ENCODE measurements around the gene MACROD2. TPM values are rescaled to one million over a fixed set of nuclear protein-coding genes. Genes with fewer than 3 reads are reported as not detected.
"Not testable (repeated sequence)": the region's sequence is repeated elsewhere in the genome, so short reads cannot be mapped to it uniquely, and the experiment has no call there.

MACROD2 gene
- total RNA-seq, 1 donor from 2014 or later = 3.8 TPM

DNA sequence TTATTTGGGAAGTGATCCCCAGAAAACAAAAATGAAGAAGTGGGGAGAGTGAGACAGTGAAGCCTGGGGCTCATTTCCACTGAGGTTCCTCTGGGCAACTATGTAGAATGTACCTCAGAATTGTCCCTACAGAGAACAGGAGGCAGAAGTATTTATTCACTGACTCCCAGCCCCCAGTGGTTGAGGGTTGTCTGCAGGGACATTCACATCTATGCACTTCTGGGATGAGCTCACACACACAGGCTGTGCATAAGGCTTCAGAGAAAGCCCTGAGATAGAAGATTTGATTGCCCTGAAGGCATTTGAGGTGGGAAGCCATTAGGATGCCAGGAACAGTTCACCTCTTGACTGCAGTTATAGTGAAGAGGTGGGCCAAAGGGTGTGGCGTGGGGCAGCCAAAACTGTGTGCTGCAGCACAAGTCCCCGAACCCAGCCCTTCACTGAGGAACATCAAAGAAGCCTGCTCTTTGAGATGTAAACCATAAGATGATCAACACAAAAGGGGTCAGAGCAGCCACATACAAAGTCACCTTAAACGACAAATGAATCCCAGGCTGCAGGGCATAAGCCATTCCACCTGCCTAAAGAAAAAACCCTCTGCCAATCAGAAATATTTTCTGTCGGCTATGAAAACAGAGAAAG lies 1195.9 kb downstream of the MACROD2 start:
- DNase-seq (ENCODE audit: low spot score) = no peak

DNA sequence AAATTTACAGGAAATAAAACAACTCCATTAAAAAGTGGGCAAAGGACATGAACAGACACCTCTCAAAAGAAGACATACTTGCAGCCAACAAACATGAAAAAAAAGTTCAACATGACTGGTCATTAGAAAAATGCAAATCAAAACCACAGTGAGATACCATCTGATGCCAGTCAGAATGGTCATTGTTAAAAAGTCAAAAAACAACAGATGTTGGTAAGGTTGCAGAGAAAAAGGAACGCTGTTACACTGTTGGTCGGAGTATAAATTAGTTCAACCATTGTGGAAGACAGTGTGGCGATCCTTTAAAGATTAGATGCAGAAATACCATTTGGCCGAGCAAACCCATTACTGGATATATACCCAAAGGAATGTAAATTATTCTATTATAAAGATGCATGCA lies 1200.1 kb downstream of the MACROD2 start:
- DNase-seq (ENCODE audit: low spot score) = no peak

DNA sequence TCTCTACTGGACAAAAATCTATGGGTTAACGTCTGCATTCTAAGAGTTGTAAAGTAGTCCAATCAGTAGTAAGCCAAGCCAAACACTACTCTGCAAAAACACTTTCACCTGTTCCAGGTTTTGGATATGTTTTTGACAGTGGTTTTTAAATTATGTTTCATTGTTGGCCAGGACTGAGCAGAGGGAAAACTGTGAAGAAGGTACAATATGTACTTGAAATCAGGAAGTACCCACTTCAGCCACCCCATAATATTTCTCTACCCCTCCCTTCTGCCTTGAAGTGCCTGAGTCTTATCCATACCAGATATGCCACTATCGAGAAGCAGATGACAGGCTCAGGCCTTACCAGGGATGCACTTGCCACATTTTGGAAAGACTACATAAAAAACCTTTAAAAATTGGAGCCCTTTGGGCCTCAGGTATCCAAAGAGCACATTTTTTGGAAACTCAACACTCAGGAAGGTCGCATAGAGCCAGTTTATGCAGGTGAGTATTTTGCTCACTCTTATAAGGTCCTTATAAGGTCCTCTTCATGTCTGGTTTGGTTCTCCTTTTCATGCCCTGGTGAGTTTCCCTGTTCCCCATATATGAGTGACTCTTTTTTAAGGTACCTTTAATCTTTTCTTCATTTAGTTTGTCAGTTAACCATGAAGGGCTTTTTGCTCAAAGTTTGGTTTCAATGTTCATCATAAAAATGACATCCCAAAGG lies 1201.4 kb downstream of the MACROD2 start:
- no peak for DNase-seq (ENCODE audit: low spot score)

DNA sequence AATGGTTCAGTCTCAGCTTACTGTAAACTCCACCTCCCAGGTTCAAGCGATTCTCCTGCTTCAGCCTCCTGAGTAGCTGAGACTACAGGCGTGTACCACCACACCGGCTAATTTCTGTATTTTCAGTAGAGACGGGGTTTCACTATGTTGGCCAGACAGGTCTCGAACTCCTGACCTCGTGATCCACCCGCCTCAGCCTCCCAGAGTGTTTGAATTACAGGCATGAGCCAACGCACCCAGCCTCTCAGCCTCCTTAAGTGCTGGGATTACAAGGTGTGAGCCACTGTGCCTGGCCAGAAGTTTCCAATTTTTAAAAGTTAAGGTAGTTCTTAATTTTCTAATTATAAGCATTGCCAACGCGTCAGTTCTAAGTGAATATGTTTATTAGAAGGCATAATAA lies 1202.7 kb downstream of the MACROD2 start:
- DNase-seq (ENCODE audit: low spot score) = not testable (repeated sequence)

DNA sequence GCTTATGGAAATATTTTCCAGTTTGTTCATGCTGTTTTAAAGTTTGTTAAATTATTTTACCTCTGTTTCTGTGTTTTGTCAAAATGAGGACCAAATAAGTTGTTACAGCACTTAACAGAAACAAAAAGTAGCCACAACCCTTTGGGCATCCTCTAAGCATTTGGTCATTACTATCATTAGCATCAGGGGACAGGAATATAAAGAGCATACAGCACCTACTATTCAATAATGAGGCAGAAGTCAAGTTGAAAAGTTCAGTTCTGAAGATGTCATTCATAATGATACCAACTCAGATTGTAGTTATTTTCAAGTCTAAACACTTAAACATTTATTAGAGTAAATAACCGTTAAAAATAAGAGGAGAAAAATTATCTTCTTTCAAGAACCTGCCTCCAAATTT lies 1204.4 kb downstream of the MACROD2 start:
- no peak for DNase-seq (ENCODE audit: low spot score)

DNA sequence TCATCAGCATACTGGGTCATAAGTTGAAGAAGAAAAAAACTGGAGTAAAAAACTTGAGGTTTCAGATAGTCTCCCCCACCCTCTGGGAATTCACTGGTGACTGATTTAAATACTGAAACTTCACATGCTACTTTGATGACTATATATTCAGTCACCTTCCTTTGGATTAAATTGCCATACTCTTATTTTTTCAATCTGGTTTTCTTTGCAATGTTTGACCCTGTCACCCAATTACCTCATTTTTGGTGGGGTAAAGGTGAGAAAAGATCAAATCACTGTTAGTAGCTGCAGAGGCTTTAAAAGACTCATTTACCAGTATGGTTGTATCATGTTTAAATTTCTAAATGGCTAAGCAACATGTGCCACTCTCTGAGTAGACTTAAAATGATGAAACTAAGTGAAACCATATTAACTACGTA lies 1204.8 kb downstream of the MACROD2 start:
- no peak for DNase-seq (ENCODE audit: low spot score)

DNA sequence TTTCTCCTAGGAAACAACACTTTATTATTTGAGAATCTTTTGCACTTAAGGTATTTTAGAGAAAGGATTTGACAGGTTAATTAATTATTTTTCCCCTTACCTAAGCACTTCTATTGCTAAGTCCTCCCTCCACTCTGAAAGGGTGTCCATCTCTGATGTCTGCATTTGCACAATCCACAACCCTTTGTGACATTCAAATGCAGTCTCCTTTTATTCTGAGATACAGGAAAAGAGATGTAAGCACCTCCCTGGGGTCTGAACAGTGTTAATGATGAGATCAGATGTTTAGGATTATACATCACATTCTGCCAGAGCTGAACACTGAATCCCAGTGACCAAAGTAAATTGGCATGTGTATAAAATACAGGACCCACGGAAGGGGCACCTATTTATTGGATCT lies 1206.3 kb downstream of the MACROD2 start:
- DNase-seq (ENCODE audit: low spot score) = no peak

DNA sequence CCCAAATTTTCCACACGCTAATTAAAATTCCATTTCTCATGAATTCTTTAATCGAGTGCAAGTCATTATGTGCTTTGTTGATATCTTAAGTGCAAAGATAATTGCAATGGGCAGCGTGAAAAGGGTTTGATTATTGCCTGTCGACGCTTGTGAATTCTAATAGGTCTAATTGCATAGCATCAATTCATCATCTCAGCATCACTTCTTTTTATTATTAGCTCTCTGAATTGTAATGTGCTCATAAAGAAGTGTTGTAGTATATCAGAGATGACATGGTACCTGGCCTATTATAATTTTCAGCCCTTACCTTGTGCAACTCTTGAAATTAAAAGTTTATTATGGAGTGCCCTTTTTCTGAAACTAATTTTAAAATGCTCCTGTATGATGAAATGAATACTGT lies 1208.9 kb downstream of the MACROD2 start:
- DNase-seq (ENCODE audit: low spot score) = no peak

DNA sequence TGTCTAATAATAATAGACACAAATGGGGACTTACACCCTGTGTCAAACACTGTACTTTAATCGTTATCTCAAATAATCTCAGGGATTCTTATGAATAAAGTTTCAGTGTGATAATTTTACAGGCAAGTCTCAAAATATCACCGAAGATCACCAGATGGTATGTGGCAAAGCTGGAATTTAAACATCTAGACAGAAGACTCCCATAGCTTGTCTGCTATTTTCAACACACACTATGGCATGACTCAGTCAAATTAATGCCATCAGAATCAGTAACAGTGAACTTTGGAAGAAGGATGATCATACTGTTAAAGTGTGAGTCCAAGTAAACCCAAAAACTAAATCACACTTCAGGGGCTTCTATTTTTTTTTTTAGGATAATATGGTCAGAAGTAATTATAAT lies 1209.7 kb downstream of the MACROD2 start:
- DNase-seq (ENCODE audit: low spot score) = no peak

DNA sequence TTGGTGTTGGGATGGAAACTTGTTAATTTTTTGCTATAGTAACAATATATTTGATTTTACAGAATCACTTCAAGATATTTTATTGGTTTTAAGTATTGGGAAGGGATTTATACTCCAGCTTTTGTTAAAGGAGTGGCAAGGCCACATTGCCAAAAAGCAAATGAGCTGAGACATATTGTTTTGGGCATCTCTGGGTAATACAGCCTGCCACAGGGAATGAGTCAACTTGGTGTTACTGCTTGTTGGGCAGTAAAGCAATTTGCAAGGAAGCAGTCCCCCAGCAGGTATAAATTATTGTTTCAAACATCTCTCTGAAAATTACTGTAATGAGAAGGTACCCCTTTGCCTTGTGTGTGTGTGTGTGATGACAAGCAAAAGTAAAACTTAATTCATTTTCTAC lies 1210.4 kb downstream of the MACROD2 start:
- no peak for DNase-seq (ENCODE audit: low spot score)

DNA sequence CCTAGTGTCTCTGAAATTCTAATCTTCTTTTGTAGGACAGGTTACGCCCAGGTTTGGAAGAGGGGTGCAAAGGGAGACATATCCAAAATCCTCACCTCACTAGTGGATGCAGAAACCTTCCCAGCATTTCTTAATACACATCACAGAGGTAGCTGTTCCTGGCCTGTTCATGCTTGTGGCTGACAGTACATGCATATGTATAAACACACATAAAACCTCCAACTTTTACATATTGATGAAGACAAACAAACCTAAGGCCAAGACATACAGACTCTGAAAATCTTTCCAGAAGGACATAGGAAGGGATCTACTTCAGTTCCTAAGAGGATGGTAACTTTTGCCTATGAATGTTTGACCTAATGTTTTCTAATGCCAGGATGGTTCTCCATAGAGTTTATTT lies 1214.2 kb downstream of the MACROD2 start:
- DNase-seq (ENCODE audit: low spot score) = no peak

DNA sequence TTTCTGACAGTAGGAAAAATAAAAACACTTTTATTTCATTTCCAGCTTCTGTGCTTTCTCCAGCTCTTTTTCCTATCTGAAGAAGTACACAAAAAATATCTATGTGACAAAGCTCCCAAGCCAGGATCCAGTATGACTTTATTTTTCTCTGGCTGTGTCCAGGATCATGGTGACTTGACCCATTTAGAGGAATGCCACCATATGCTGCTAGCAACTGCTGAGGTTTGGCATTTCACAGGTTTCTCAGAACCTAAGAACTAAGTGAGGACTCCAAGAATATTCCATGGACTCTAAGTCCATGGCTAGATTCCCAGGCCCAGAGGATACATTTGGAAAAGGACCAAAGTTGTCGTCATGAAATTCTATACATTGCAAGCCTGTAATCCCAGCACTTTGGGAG lies 1218.7 kb downstream of the MACROD2 start:
- DNase-seq (ENCODE audit: low spot score) = no peak

DNA sequence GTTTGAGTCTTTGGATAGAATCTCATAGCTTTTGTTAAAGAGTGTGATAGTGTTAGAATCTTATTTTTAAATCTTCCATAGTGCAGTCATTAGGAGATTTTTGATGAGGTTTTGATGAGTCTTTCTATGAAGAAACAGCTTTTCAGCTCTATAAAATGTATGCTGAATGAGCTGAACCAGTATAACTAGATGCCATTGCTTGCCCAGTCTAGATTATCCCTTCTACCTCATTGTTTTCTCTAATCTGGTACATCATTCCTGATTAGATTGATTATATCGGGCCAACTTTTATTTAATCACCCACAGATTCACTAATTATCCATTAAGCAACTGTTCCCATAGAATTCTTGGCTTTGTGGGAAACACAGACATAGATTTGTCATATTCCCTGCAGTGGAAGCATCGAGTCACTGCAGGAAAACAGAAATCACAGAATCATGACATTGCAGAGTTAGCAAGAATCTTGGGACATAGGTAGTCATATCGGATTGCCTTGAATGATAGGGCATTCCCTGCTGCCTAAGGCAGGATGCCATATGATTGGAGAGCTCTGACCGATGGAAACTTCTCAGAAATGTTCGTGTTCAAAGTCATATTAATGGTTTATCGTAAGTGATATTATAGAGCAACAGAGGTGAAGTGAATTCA lies 1224.8 kb downstream of the MACROD2 start:
- no peak for DNase-seq (ENCODE audit: low spot score)

DNA sequence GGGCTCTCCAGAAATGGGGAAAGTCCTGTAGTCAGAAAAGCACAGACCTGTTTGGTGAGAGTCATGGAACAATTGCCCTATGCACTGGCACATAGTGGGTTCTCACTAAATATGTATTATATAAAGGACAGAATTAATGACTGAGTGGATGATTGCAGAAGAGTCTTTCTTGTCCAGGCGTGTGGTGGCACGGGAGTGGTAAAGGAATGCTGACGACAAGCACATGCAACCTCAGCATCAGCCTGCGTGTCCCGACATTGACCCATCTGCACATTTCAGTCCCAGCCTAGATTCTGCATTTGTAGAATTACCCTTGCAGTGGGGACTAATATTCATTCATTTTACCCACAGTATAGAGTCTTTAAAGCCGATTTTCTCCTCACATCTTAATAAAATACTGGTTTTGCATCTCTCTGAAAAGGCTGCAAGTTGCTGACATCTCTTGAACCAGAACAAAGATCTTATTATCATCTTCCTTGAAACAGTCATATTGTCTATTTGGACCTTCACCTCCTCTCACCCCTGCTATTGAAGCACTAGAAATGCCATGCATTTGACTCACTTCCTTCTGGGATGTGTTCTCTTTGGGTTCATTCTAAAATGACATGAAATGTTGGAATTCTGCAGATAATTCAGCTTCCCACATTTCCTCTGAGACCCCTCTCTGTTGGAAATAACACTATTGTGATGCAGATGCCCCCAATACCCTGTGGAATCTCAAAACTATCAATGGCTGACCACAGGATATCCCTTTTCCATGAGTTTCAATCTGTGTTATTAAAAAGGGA lies 1225.7 kb downstream of the MACROD2 start:
- no peak for DNase-seq (ENCODE audit: low spot score)

DNA sequence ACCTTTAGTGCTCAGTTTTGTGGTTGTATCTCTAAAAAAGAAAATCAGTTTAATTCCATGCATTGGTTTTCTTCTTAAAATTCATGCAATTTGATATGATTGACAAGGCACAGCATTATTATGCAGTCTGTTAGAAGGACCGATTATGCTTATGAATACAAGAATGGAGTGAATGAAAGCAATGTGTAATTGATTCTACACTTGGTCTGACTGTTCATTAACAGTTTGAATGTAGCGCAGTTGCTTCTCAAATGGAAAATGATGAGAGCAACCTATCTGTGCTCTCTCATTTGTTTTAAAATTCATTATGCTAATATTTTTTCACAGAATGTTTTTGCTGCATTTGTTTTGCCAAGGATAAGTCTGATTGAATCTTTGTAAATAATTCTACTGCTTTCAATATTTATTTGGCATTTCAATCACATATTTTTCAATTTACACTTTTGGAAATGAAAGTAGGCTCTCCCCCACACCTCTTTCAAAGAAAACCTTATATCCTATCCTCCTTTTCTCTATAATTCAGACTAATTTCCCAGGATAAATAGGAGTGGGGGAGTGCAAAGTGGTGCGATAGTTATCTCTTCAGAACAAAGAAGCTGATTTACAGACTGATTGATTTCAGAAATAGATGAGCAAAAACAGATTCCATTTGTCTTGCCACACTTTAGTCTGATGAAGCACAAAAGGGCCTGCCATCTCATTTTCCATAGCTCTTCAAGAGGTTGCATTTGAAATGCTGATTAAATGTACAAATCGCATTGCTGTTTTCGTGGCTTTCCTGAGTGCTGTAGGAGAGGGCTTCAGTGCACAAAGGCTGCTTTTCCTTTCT lies 1227.4 kb downstream of the MACROD2 start:
- DNase-seq (ENCODE audit: low spot score) = no peak

DNA sequence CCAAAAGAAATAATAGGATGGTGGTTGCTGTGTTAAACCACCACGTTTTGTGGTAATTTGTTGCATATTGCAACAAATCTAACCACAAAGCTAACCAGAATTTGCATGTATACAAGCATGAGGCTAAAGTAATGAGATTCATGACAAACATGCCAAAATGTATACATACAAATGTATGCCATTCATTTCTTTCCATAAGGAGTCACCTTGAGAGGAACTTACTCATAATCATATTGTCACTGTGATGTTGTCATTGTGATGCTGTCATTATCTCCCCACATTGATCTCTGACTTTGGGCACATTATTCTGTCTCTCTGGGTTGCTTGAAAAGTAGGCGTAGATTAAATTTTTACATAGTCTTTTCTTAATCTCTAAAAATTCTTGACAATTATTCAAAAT lies 1228.9 kb downstream of the MACROD2 start:
- DNase-seq (ENCODE audit: low spot score) = no peak

DNA sequence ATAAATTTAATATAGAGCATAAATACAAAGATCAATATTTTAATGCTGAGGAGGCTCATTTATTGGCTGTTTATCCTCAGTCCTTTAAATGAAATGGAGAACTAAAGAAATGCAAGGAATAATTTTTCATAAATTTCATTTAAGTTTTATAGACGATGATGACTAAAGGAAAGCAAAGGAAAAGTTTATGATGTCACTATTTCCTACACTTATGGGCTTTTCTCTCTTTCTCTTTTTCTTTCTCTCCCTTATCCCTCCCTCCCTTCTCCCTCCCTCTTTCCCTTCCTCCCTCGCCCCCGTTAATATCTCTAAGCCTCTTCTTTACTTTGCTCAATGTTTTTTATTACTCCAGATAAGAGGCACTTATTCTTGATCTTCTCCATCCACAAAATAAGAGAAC lies 1231.8 kb downstream of the MACROD2 start:
- no peak for DNase-seq (ENCODE audit: low spot score)

DNA sequence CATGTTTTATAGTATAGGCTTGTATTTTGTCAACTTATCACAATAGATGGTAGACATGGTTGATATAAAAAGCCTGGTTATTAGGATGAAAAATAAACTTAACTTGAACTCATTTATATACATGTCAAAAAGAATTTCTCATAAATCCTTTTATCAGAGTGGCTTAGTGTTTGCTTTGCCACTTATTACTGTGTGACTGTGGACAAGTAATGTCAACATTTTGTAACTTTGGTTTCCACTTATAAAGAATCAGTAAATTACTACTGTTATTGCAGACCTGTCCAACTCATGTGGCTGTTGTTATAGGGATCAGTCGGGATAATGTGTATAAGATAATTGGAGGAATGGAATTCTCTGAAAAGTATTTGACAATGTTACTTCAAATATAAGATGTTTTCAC lies 1236.9 kb downstream of the MACROD2 start:
- DNase-seq (ENCODE audit: low spot score) = no peak

DNA sequence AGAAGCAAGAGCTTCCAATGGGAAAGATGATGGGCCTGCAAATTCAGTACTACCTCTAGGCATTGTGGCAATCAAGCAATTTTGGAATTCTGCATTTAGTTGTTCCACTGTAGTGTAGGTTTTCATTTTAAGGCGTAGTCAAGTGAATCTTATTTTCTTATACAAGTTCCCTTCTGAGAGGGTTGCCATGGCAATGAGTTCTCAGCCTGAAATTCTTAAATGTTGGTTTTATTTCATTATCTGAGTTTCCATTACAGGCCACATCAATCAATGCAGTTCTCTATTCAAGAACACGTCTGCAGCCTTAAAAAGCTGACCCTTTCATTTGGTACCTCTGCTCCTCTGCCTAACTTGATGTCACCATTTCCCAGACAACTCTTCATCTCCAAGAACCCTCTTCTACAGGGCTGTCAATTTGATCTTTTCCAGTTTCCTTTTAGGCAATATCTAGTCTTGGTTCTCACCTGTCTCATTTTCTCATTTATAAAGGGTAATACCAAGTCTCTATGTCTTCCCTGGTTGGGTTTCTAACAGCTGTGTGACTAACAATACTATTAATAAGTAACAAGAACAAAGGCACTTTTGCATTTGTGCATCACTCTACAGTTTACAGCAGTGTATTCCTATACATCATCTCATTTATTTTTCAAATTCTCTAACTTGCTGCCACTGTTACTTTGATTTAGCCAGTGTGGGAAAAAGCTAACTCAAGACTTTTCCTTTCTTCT lies 1240.3 kb downstream of the MACROD2 start:
- DNase-seq (ENCODE audit: low spot score) = no peak

DNA sequence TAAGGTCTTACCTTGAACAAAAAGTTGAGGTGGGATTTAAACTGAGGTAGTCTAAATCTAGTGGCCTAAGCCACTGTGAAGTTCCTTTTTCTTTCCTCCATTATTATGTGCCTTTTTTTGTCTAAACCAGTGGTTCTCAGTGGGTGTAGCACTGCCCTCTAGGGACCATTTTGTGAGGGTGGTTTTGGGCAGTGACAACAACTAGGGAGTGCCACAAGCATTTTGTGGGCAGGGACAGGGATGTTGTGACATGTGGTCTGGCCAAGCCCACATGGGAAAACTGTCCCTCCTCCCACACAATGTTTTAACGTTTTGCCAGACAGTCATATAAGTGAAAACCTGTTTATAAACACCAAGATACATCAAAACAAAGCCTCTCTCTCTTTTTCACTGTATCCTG lies 1241.5 kb downstream of the MACROD2 start:
- DNase-seq (ENCODE audit: low spot score) = no peak

Measured in mesenteric fat pad (tissue), 1 donor.